H1 (cell line): ENCODE data around the gene LAMC3. TPM values are rescaled to one million over a fixed set of nuclear protein-coding genes. Genes with fewer than 3 reads are reported as not detected.

ENCODE experiments used
- CTCF ChIA-PET: fragments of 300-600 bp; sonication (Branson Sonifier 250); formaldehyde crosslinking; loops from one replicate; lab custom pipeline; 2021; ENCODE audit not compliant: partially characterized antibody; lab: Charles Lee
- POLR2A ChIA-PET: fragments of 300-600 bp; sonication (Branson Sonifier 250); formaldehyde crosslinking; loops from one replicate; lab custom pipeline; 2021; ENCODE audit warnings: inconsistent platforms; ENCODE audit not compliant: partially characterized antibody; lab: Charles Lee
- DNase-seq, 2 experiments: peaks; one replicate each; pipeline versions ENCODE4 v3.0.0 to v3.0.0-alpha.2; 2010 to 2022; ENCODE audit warnings: low spot score in 2 of 2, low read depth in 1 of 2, mixed read lengths in 1 of 2
- FAIRE-seq: peaks from 2 replicates; lab custom pipeline; 2011; peaks lifted over from hg19 to GRCh38; lab: Jason Lieb, UNC
- H2AFZ ChIP-seq: 2 replicates; pipeline ENCODE4 v1.8.1; 2012; ENCODE audit warnings: low read length, inconsistent platforms
- H2AK5ac ChIP-seq: 2 replicates; pipeline ENCODE4 v1.6.1; 2013; ENCODE audit warnings: low read depth, low read length
- H2BK120ac ChIP-seq: replicated peaks from 2 replicates; pipeline ENCODE3; 2013; ENCODE audit warnings: low read depth, low read length, inconsistent platforms
- H2BK12ac ChIP-seq: 2 replicates; pipeline ENCODE4 v1.6.1; 2013; ENCODE audit warnings: low read depth, low read length
- H2BK15ac ChIP-seq: 2 replicates; pipeline ENCODE4 v1.6.1; 2013; ENCODE audit warnings: low read length
- H2BK20ac ChIP-seq: 2 replicates; pipeline ENCODE4 v1.6.1; 2013; ENCODE audit warnings: low read length
- H2BK5ac ChIP-seq: 2 replicates; pipeline ENCODE4 v1.6.1; 2013; ENCODE audit warnings: low read depth, low read length
- H3K14ac ChIP-seq: 2 replicates; pipeline ENCODE4 v1.6.1; 2013; ENCODE audit warnings: inconsistent platforms; ENCODE audit not compliant: insufficient read length
- H3K18ac ChIP-seq: 2 replicates; pipeline ENCODE4 v1.6.1; 2013; ENCODE audit warnings: low read length; ENCODE audit errors: extremely low read depth
- H3K23ac ChIP-seq: 2 replicates; pipeline ENCODE4 v1.6.1; 2013; ENCODE audit warnings: inconsistent platforms; ENCODE audit not compliant: insufficient read length
- H3K23me2 ChIP-seq: 2 replicates; pipeline ENCODE4 v1.6.1; 2013; ENCODE audit warnings: low read depth, low read length
- H3K27ac ChIP-seq: 2 replicates; pipeline ENCODE4 v1.6.1; 2011; ENCODE audit warnings: low read depth, low read length, inconsistent platforms
- H3K27me3 ChIP-seq, 4 experiments: replicated peaks in 1 of 4; 1 replicate in 1 of 4; 2 replicates in 3 of 4; pipeline versions ENCODE4 v1.6.1 to v1.8.1; 2011 to 2013; ENCODE audit warnings: low read length in 3 of 4, mild to moderate bottlenecking in 3 of 4, inconsistent platforms in 2 of 4, mixed read lengths in 2 of 4, moderate library complexity in 1 of 4; ENCODE audit not compliant: control insufficient read depth in 3 of 4, insufficient read depth in 3 of 4; ENCODE audit errors: extremely low read depth in 1 of 4
- H3K36me3 ChIP-seq, 4 experiments: 2 replicates each; pipeline versions ENCODE4 v1.6.1 to v1.8.1; 2011 to 2013; ENCODE audit warnings: mild to moderate bottlenecking in 4 of 4, low read length in 3 of 4, moderate library complexity in 2 of 4, control low read depth in 1 of 4, inconsistent platforms in 1 of 4; ENCODE audit not compliant: insufficient read depth in 4 of 4, control insufficient read depth in 2 of 4
- H3K4ac ChIP-seq: replicated peaks from 2 replicates; pipeline ENCODE3; 2013; ENCODE audit warnings: low read length, low read depth, mixed read lengths, inconsistent platforms; ENCODE audit not compliant: insufficient read length
- H3K4me1 ChIP-seq, 4 experiments: replicated peaks in 1 of 4; 1 replicate in 1 of 4; 2 replicates in 3 of 4; pipeline versions ENCODE4 v1.6.1 to v1.8.1; 2011 to 2013; ENCODE audit warnings: low read length in 3 of 4, inconsistent platforms in 2 of 4, mixed read lengths in 1 of 4; ENCODE audit not compliant: insufficient read depth in 4 of 4, control insufficient read depth in 3 of 4
- H3K4me2 ChIP-seq, 2 experiments: 2 replicates each; pipeline versions ENCODE4 v1.6.1 to v1.8.1; 2011 to 2013; ENCODE audit warnings: low read depth in 2 of 2, low read length in 2 of 2, control low read depth in 1 of 2, inconsistent platforms in 1 of 2, mild to moderate bottlenecking in 1 of 2; ENCODE audit not compliant: insufficient read depth in 1 of 2
- H3K4me3 ChIP-seq, 4 experiments: fragments of 200-600, 300-600 bp in 1 of 4; sonication (generic), shearing (Covaris generic), sonication (Bioruptor Twin) in 1 of 4; 2 replicates each; pipeline versions ENCODE4 v1.5.1 to v1.8.1; 2011 to 2016; ENCODE audit warnings: low read length in 4 of 4, low read depth in 3 of 4, control low read depth in 2 of 4, inconsistent platforms in 2 of 4, mild to moderate bottlenecking in 2 of 4, mixed read lengths in 1 of 4, moderate library complexity in 1 of 4; ENCODE audit not compliant: insufficient read depth in 2 of 4; ENCODE audit errors: extremely low read depth in 1 of 4
- H3K56ac ChIP-seq: replicated peaks from 2 replicates; pipeline ENCODE3; 2013; ENCODE audit warnings: low read depth, mild to moderate bottlenecking, mixed read lengths, low read length, inconsistent platforms; ENCODE audit not compliant: insufficient read length
- H3K79me1 ChIP-seq: 2 replicates; pipeline ENCODE4 v1.6.1; 2013; ENCODE audit warnings: low read depth, low read length, control low read depth
- H3K79me2 ChIP-seq, 2 experiments: 2 replicates each; pipeline versions ENCODE4 v1.6.1 to v1.8.1; 2012 to 2013; ENCODE audit warnings: low read length in 2 of 2, mild to moderate bottlenecking in 2 of 2, inconsistent platforms in 1 of 2; ENCODE audit not compliant: insufficient read depth in 2 of 2, control insufficient read depth in 1 of 2
- H3K9ac ChIP-seq, 4 experiments: replicated peaks in 1 of 4; 1 replicate in 1 of 4; 2 replicates in 3 of 4; pipeline versions ENCODE4 v1.6.1 to v1.8.1; 2011 to 2013; ENCODE audit warnings: low read depth in 3 of 4, low read length in 3 of 4, control low read depth in 2 of 4, mild to moderate bottlenecking in 2 of 4, moderate library complexity in 2 of 4, inconsistent platforms in 1 of 4; ENCODE audit errors: extremely low read depth in 1 of 4
- H3K9me3 ChIP-seq, 2 experiments: 2 replicates each; pipeline versions ENCODE4 v1.6.1 to v1.8.1; 2012 to 2013; ENCODE audit warnings: mild to moderate bottlenecking in 2 of 2, moderate library complexity in 2 of 2, control low read depth in 1 of 2, inconsistent platforms in 1 of 2, low read depth in 1 of 2, low read length in 1 of 2, mixed read lengths in 1 of 2; ENCODE audit not compliant: insufficient read depth in 2 of 2
- H4K20me1 ChIP-seq, 2 experiments: replicated peaks in 1 of 2; 2 replicates each; pipeline versions ENCODE3 to v1.8.1; 2011 to 2013; ENCODE audit warnings: inconsistent platforms in 2 of 2, low read length in 2 of 2, mild to moderate bottlenecking in 1 of 2; ENCODE audit not compliant: insufficient read depth in 2 of 2, control insufficient read depth in 1 of 2
- H4K5ac ChIP-seq: 2 replicates; pipeline ENCODE4 v1.6.1; 2013; ENCODE audit warnings: low read length, low read depth, mixed read lengths, inconsistent platforms; ENCODE audit not compliant: insufficient read length
- H4K8ac ChIP-seq: 2 replicates; pipeline ENCODE4 v1.8.0; 2013; ENCODE audit warnings: mild to moderate bottlenecking, moderate library complexity, low read length, inconsistent platforms; ENCODE audit not compliant: insufficient read depth; ENCODE audit errors: extremely low read depth
- H4K91ac ChIP-seq: replicated peaks from 2 replicates; pipeline ENCODE3; 2013; ENCODE audit warnings: low read length, mixed read lengths, inconsistent platforms; ENCODE audit not compliant: insufficient read length
- RAD21 ChIP-seq, 2 experiments: IDR thresholded peaks in 1 of 2; conservative IDR thresholded peaks in 1 of 2; 2 replicates each; pipeline ENCODE4 v1.6.1; 2011; ENCODE audit warnings: low read depth in 2 of 2, low read length in 2 of 2, improper control_type of control experiment in 1 of 2, inconsistent platforms in 1 of 2, mild to moderate bottlenecking in 1 of 2, moderate library complexity in 1 of 2
- RFX5 ChIP-seq: IDR thresholded peaks from 2 replicates; pipeline ENCODE4 v1.6.1; 2011; ENCODE audit warnings: low read depth, low read length, improper control_type of control experiment, borderline replicate concordance
- WGBS, 2 experiments: shearing (Covaris generic) in 1 of 2; methylation state at CpG; one replicate each; pipeline versions ENCODE4 v1.1.6 to v1.1.7; 2013 to 2015; ENCODE audit warnings: low lambda C conversion rate in 2 of 2, mixed read lengths in 2 of 2, inconsistent platforms in 1 of 2, low coverage in 1 of 2, missing lambda C conversion rate in 1 of 2; ENCODE audit not compliant: insufficient replicate concordance in 2 of 2, insufficient coverage in 1 of 2, insufficient read length in 1 of 2; ENCODE audit errors: extremely low coverage in 1 of 2, missing lambda C conversion rate in 1 of 2; 5-methylcytosine and 5-hydroxymethylcytosine counted together
- polyA plus RNA-seq, 7 experiments: library from polyadenylated mRNA; depleted of rRNA in 3 of 7; stranded (reverse) in 5 of 7; unstranded in 2 of 7; fragments of >200 nt in 5 of 7; fragments of 200-250 nt in 2 of 7; gene quantifications; 1 replicate in 5 of 7; 2 replicates in 1 of 7; 4 replicates in 1 of 7; pipeline versions ENCODE4 v1.2.1 to v1.2.3, GENCODE V29; 2011 to 2013; ENCODE audit warnings: missing spikeins in 2 of 7, mixed read lengths in 2 of 7
- total RNA-seq: library from RNA; stranded (reverse); fragmentation: NEBNext Ultra II Directional; extraction: Animal tissue kit (Norgen Biotek cat#: 25700); gene quantifications from 2 replicates; pipeline ENCODE4 v1.2.1, GENCODE V29; 2021
- TF ChIP-seq, protein P1 (sequence below), 3 experiments: IDR thresholded peaks; 1 replicate in 2 of 3; 2 replicates in 1 of 3; pipeline versions ENCODE4 v1.5.1 to v1.6.1; 2011; ENCODE audit warnings: low read length in 3 of 3, mild to moderate bottlenecking in 3 of 3, inconsistent platforms in 2 of 3, low read depth in 1 of 3, moderate library complexity in 1 of 3; ENCODE audit not compliant: insufficient read depth in 1 of 3; ENCODE audit errors: control extremely low read depth in 1 of 3

LAMC3 gene
- total and polyA plus RNA-seq, 2 of the 8 experiments (the other 6 are each of a cell fraction or from before 2014, with no cell fraction given): 9.3 to 12.3 TPM

DNA sequence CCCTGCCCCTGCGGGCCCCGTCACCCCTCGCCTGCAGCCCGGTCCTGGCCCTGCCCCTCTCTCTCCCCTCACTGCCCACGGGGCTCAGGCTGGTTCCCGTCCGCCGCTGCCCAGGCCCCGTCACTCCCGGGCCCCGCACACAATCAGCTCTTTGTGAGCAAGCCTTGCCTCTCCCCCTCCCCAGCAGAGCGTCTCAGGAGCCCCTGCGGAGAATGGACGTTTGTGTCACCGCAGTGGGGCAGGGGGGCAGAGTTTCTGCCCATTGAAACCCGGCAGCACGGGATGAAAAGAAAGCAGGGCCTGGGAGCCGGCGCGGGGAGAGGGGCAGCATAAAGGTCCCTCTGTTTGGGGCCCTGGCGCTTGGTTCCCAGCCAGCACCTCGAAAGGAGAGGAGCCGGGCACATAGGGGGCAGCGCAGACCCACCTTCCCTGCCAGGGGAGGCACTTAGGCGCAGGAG is 102.9 kb downstream of the LAMC3 start:
- Histone ChIP-seq H2AK5ac (no peak overlapping the region; the same call in 1 of the 2 replicates), H4K5ac (no peak overlapping the region), H2AFZ (no peak overlapping the region), H2BK20ac (no peak overlapping the region), H3K9ac (peak overlapping the region in 2 of 4 experiments; percentile 9 to 13; a peak in 1 of 7 replicates), H3K4me1 (peaks cover 3 to 16% (median 11%) of the 10 kb centered on the region in 4 experiments), H3K27me3 (no peaks in the 10 kb centered on the region), H3K18ac (no peak overlapping the region; the same call in 1 of the 2 replicates), H3K56ac (no peak overlapping the region), H3K4ac (no peak overlapping the region), H2BK120ac (no peak overlapping the region), H2BK15ac (no peak overlapping the region), H3K36me3 (peaks cover 9 to 39% (median 16%) of the 10 kb centered on the region in 4 experiments; a peak in 6 of 8 replicates), H3K14ac (no peak overlapping the region), H3K79me1 (no peaks in the 10 kb centered on the region; the same call in 1 of the 2 replicates), H3K27ac (peak overlapping the region; percentile 82), H3K23me2 (no peaks in the 10 kb centered on the region), H2BK5ac (peak overlapping the region; percentile 78; the same call in 1 of the 2 replicates), H3K4me3 (no peak overlapping the region), H3K23ac (no peak overlapping the region), H3K9me3 (no peaks in the 10 kb centered on the region), H2BK12ac (peak overlapping the region; percentile 50; the same call in 1 of the 2 replicates), H4K20me1 (peaks cover 0 to 2% of the 10 kb centered on the region in 2 experiments), H4K8ac (peak overlapping the region; percentile 74; the same call in 1 of the 2 replicates), H4K91ac (no peak overlapping the region), H3K4me2 (no peak overlapping the region), H3K79me2 (no peaks in the 10 kb centered on the region; a peak in 1 of 4 replicates)
- no peak for DNase-seq
- WGBS, 2 experiments: 67% methylated on average over 11 of the region's 25 CpGs; no CpG with 5 or more reads in 1 of the 2 experiments
- no peak for FAIRE-seq
- POLR2A ChIA-PET: interaction anchor here (1.1 to 32.4 kb wide), 5 partner anchors 6 to 177 kb away, joined by 3 to 751 read pairs (median 3); partner anchors contain the start of genes AIF1L, NUP214 and PLPP7
- TF ChIP-seq RFX5: no peak
- peak; percentile 7 to 28; a peak in 1 of 4 replicates for TF ChIP-seq RAD21 (IDR thresholded peaks at IDR 0.05 in 1 of 2, conservative IDR thresholded peaks at IDR 0.05 in 1 of 2; ENCODE audit: low read depth in 2 of 2, low read length in 2 of 2)
- TF ChIP-seq, protein P1, sequence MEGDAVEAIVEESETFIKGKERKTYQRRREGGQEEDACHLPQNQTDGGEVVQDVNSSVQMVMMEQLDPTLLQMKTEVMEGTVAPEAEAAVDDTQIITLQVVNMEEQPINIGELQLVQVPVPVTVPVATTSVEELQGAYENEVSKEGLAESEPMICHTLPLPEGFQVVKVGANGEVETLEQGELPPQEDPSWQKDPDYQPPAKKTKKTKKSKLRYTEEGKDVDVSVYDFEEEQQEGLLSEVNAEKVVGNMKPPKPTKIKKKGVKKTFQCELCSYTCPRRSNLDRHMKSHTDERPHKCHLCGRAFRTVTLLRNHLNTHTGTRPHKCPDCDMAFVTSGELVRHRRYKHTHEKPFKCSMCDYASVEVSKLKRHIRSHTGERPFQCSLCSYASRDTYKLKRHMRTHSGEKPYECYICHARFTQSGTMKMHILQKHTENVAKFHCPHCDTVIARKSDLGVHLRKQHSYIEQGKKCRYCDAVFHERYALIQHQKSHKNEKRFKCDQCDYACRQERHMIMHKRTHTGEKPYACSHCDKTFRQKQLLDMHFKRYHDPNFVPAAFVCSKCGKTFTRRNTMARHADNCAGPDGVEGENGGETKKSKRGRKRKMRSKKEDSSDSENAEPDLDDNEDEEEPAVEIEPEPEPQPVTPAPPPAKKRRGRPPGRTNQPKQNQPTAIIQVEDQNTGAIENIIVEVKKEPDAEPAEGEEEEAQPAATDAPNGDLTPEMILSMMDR (IDR thresholded peaks at IDR 0.05; ENCODE audit: control extremely low read depth in 1 of 3, insufficient read depth in 1 of 3, low read depth in 1 of 3, low read length in 3 of 3): peak in 2 of 3 experiments; percentile 14 to 39; a peak in 2 of 4 replicates
- CTCF ChIA-PET: interaction anchor here (0.8 to 4.8 kb wide), 8 partner anchors 11 to 62 kb away, joined by 3 to 47 read pairs (median 3); no protein-coding TSS in a partner anchor
